ENCODE data around the gene ETV7. TPM values are rescaled to one million over a fixed set of nuclear protein-coding genes. Genes with fewer than 3 reads are reported as not detected.

Gene ETV7
- total RNA-seq, 2 donors from 2014 or later = 0.74 to 1.8 TPM

DNA sequence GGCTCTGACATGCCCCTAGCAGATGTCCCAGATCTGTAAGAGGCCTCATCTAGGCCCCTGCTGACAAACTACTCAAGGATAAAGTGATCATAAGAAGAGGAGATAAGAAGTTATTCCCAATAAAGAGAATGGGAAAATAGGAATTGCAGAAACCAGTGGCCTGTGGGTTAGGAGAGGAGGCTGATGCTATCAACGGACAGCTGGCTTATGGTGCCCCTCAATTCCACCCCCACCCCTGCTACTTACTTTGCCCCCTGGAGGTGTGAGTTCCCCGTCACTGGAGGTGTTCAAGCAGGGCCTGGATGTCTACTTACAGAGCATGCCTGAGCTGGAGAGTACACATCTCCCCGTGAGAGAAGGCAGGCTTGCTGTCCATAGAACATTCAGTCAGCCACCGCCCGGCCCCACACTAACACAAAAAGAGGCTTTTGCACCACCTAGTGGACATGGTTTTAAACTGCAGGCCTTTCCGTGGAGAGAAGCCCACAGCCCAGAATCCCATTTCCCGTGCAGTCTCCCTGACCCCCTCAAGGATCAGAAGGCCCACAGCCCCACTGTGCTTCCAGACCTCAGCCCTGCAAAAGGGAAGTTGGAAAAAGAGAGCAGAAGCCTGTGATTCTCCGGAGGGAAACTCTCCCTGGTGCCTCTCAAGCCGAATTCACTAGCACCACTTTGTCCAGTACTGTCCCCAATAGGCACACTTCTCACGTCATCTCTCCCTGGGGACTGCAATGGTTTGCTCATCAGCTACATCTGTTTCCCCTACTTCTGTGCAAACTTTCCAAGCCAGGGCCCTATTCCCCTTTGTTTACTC is 27.0 kb downstream of the ETV7 start:
- no peak overlapping the region for H3K27ac ChIP-seq
- H3K9me3 ChIP-seq = no peaks in the 10 kb centered on the region
- WGBS = 24% methylated on average over 10 of the region's 10 CpGs
- no peaks in the 10 kb centered on the region for H3K4me1 ChIP-seq (replicated peaks)
- peak; percentile 75 for DNase-seq (ENCODE audit: low spot score)
- TF ChIP-seq, protein P1, sequence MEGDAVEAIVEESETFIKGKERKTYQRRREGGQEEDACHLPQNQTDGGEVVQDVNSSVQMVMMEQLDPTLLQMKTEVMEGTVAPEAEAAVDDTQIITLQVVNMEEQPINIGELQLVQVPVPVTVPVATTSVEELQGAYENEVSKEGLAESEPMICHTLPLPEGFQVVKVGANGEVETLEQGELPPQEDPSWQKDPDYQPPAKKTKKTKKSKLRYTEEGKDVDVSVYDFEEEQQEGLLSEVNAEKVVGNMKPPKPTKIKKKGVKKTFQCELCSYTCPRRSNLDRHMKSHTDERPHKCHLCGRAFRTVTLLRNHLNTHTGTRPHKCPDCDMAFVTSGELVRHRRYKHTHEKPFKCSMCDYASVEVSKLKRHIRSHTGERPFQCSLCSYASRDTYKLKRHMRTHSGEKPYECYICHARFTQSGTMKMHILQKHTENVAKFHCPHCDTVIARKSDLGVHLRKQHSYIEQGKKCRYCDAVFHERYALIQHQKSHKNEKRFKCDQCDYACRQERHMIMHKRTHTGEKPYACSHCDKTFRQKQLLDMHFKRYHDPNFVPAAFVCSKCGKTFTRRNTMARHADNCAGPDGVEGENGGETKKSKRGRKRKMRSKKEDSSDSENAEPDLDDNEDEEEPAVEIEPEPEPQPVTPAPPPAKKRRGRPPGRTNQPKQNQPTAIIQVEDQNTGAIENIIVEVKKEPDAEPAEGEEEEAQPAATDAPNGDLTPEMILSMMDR (IDR thresholded peaks at IDR 0.05) = peak; percentile 48 to 87 (median 83)
- TF ChIP-seq POLR2A (IDR thresholded peaks at IDR 0.05) = no peak
- peak; percentile 55 for TF ChIP-seq POLR2AphosphoS5 (IDR thresholded peaks at IDR 0.05)
- intact Hi-C loops (cut with DNase I) = loop anchor here (1.0 to 10.0 kb wide), 2 partner anchors 58 to 336 kb away; partner anchors contain the start of genes MAPK14 and SLC26A8
- H3K27me3 ChIP-seq (replicated peaks; ENCODE audit: insufficient read depth) = no peaks in the 10 kb centered on the region
- no peak overlapping the region for H3K4me3 ChIP-seq
- no peaks in the 10 kb centered on the region for H3K36me3 ChIP-seq

DNA sequence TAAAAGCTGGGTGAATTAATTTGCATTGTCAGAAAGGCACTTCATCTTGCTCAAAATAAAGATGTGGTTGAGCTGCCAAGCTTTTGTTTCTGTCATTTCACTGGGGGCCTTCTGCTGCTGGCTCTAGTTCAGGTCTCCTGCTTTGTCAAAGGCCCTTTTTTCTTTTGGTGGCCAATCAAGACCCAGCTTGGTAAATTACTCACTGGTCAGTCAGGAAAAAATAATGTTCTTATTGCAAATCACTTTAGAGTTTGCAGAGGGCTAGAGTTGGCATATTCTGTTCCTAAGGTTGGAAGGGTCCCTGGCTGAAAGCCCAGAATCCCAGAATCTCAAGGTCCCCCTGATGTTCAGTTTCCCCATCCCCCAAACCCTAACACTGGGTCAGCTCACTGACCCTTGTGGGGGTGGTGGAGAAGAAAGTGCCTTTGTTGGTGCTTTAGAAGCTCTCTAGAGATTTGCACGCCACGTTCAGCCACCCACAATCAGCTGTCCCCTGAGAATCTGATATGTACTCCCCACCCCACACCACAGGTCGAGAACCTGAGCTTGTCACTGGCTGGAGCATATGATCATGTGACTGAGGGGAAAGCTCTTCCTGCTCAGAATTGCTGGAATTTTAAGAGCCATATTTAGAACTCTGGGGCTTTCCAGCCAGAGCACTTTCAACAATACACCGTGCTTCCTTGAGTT is 29.1 kb downstream of the ETV7 start:
- H3K9me3 ChIP-seq = no peaks in the 10 kb centered on the region
- no peak overlapping the region for H3K27ac ChIP-seq
- intact Hi-C loops (cut with DNase I) = loop anchor here (10.0 kb wide), 1 partner anchor 234 kb away; no protein-coding TSS in a partner anchor
- no peaks in the 10 kb centered on the region for H3K36me3 ChIP-seq
- no peak for TF ChIP-seq POLR2A (IDR thresholded peaks at IDR 0.05)
- TF ChIP-seq, protein P1 (IDR thresholded peaks at IDR 0.05) = no peak
- TF ChIP-seq POLR2AphosphoS5 (IDR thresholded peaks at IDR 0.05) = no peak
- H3K27me3 ChIP-seq (replicated peaks; ENCODE audit: insufficient read depth) = no peaks in the 10 kb centered on the region
- no peaks in the 10 kb centered on the region for H3K4me1 ChIP-seq (replicated peaks)
- DNase-seq (ENCODE audit: low spot score) = no peak
- H3K4me3 ChIP-seq = no peak overlapping the region
- WGBS = 66% methylated on average over 4 of the region's 4 CpGs

DNA sequence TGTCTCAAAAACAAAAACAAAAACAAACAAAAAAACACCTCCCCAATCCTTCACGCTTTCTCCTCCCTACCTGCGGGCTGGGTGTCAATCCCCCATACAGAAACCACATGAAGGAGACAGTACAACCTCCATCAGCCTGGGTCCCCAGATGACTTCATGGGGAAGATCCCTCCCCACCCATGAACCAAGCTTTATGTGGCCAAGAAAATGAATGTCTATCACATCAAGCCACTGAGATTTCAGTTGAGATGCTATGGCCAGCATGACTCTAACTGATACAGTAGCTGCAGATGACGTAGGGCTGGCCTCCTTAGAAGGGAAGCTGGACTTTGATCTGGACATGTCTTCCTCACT is 29.6 kb downstream of the ETV7 start:
- intact Hi-C loops (cut with DNase I) = loop anchor here (10.0 kb wide), 1 partner anchor 233 kb away; no protein-coding TSS in a partner anchor
- Histone ChIP-seq H3K27me3 (replicated peaks; ENCODE audit: insufficient read depth) (no peaks in the 10 kb centered on the region), H3K4me1 (replicated peaks) (no peaks in the 10 kb centered on the region), H3K27ac (no peak overlapping the region), H3K4me3 (no peak overlapping the region), H3K36me3 (no peaks in the 10 kb centered on the region), H3K9me3 (no peaks in the 10 kb centered on the region)
- no peak for TF ChIP-seq POLR2A (IDR thresholded peaks at IDR 0.05)
- TF ChIP-seq, protein P1 (IDR thresholded peaks at IDR 0.05) = no peak
- WGBS = 85% methylated on average over 3 of the region's 3 CpGs
- no peak for DNase-seq (ENCODE audit: low spot score)

DNA sequence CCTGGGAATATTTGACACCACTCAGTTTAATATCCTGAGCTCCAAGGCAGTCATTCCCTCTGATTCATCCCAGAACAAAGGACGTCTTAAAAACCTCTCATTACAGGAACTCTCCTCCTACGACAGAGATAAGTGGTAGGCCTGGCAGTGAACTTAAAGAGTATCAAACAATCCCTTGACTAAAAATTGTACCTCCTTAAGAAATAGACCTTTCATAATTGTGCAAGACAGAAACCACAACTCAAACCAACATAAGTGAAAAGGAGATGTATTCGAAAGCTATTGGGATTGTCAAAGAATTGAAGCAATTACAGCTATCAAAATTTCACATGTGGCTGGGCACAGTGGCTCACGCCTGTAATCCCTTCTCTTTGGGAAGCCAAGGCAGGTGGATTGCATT is 31.6 kb downstream of the ETV7 start:
- intact Hi-C loops (cut with DNase I) = loop anchor here (10.0 kb wide), 1 partner anchor 231 kb away; no protein-coding TSS in a partner anchor
- TF ChIP-seq POLR2AphosphoS5 (IDR thresholded peaks at IDR 0.05) = no peak
- TF ChIP-seq POLR2A (IDR thresholded peaks at IDR 0.05) = no peak
- TF ChIP-seq, protein P1 (IDR thresholded peaks at IDR 0.05) = no peak
- no peak overlapping the region for H3K4me3 ChIP-seq
- H3K4me1 ChIP-seq (replicated peaks) = no peaks in the 10 kb centered on the region
- no peak overlapping the region for H3K27ac ChIP-seq
- 79% methylated on average over 4 of the region's 4 CpGs for WGBS
- no peaks in the 10 kb centered on the region for H3K9me3 ChIP-seq
- no peaks in the 10 kb centered on the region for H3K36me3 ChIP-seq
- DNase-seq (ENCODE audit: low spot score) = no peak
- H3K27me3 ChIP-seq (replicated peaks; ENCODE audit: insufficient read depth) = no peaks in the 10 kb centered on the region

Measured in prostate gland (tissue), 2 donors.